HEK293 (cell line): Measurements from ENCODE around the gene UPF2.

ENCODE experiments used
- CTCF ChIA-PET: fragments of 350-600 bp; formaldehyde crosslinking; extraction: SDS; loops from one replicate; lab custom pipeline; 2021; ENCODE audit warnings: antibody characterized with exemption; lab: Yijun Ruan, JAX
- POLR2A ChIA-PET: fragments of 300-600 bp; formaldehyde crosslinking; extraction: SDS; loops from one replicate; lab custom pipeline; 2020; ENCODE audit warnings: antibody characterized with exemption, inconsistent platforms; lab: Yijun Ruan, JAX
- H3K27ac ChIP-seq: fragments of 200-500 bp; sonication (Bioruptor generic); 2 replicates; pipeline ENCODE4 v1.5.1; 2014; ENCODE audit warnings: low read depth, low read length, control low read depth, inconsistent platforms; ENCODE audit errors: extremely low read depth
- H3K36me3 ChIP-seq, 2 experiments: fragments of 200-500 bp in 1 of 2; sonication (Bioruptor generic) in 1 of 2; 1 replicate in 1 of 2; 2 replicates in 1 of 2; pipeline ENCODE4 v1.5.1; 2014 to 2017; ENCODE audit warnings: inconsistent platforms in 2 of 2, low read length in 2 of 2; ENCODE audit not compliant: control insufficient read depth in 2 of 2, insufficient read depth in 1 of 2
- H3K4me1 ChIP-seq: fragments of 200-500 bp; sonication (Bioruptor generic); 2 replicates; pipeline ENCODE4 v1.5.1; 2014; ENCODE audit warnings: mild to moderate bottlenecking, low read length, inconsistent platforms; ENCODE audit not compliant: control insufficient read depth, insufficient read depth
- H3K4me3 ChIP-seq: 2 replicates; pipeline ENCODE4 v1.5.1; 2011; ENCODE audit warnings: low read depth, mild to moderate bottlenecking, control low read depth, low read length, moderate library complexity
- H3K9me3 ChIP-seq: fragments of 200-500 bp; sonication (Bioruptor generic); 2 replicates; pipeline ENCODE4 v1.5.1; 2014; ENCODE audit warnings: low read depth, low read length, inconsistent platforms; ENCODE audit not compliant: control insufficient read depth, insufficient read depth
- MZF1 ChIP-seq: fragments of 450-650 bp; formaldehyde crosslinking; IDR thresholded peaks from 2 replicates; pipeline ENCODE4 v1.5.1; 2017; ENCODE audit warnings: missing biosample characterization, missing genetic modification characterization, borderline replicate concordance
- SALL2 ChIP-seq: fragments of 450-650 bp; formaldehyde crosslinking; IDR thresholded peaks from 2 replicates; pipeline ENCODE4 v1.5.0; 2017; ENCODE audit warnings: missing biosample characterization, mild to moderate bottlenecking, missing genetic modification characterization, borderline replicate concordance
- SP3 ChIP-seq: fragments of 450-650 bp; formaldehyde crosslinking; IDR thresholded peaks from 2 replicates; pipeline ENCODE4 v1.5.1; 2016; ENCODE audit warnings: missing biosample characterization, missing genetic modification characterization
- ZBTB10 ChIP-seq: fragments of 450-650 bp; formaldehyde crosslinking; IDR thresholded peaks from 2 replicates; pipeline ENCODE4 v1.5.1; 2016; ENCODE audit warnings: missing biosample characterization, missing genetic modification characterization
- ZBTB20 ChIP-seq: fragments of 450-650 bp; formaldehyde crosslinking; IDR thresholded peaks from 2 replicates; pipeline ENCODE4 v1.5.1; 2016; ENCODE audit warnings: missing biosample characterization, missing genetic modification characterization
- ZFP69B ChIP-seq: fragments of 450-650 bp; formaldehyde crosslinking; IDR thresholded peaks from 2 replicates; pipeline ENCODE4 v1.5.1; 2016; ENCODE audit warnings: missing biosample characterization, missing genetic modification characterization
- ZNF121 ChIP-seq: fragments of 450-650 bp; formaldehyde crosslinking; IDR thresholded peaks from 2 replicates; pipeline ENCODE4 v1.5.1; 2016; ENCODE audit warnings: missing biosample characterization, missing genetic modification characterization
- ZNF140 ChIP-seq: fragments of 450-650 bp; formaldehyde crosslinking; IDR thresholded peaks from 2 replicates; pipeline ENCODE4 v1.5.1; 2016; ENCODE audit warnings: missing biosample characterization, missing genetic modification characterization
- ZNF146 ChIP-seq: fragments of 450-650 bp; formaldehyde crosslinking; IDR thresholded peaks from 2 replicates; pipeline ENCODE4 v1.5.1; 2016; ENCODE audit warnings: missing biosample characterization, missing genetic modification characterization
- ZNF26 ChIP-seq: fragments of 450-650 bp; formaldehyde crosslinking; IDR thresholded peaks from 2 replicates; pipeline ENCODE4 v1.5.1; 2016; ENCODE audit warnings: missing biosample characterization, missing genetic modification characterization
- ZNF391 ChIP-seq: fragments of 450-650 bp; formaldehyde crosslinking; IDR thresholded peaks from 2 replicates; pipeline ENCODE4 v1.5.1; 2016; ENCODE audit warnings: low read depth, missing biosample characterization, missing genetic modification characterization, borderline replicate concordance
- ZNF692 ChIP-seq: fragments of 450-650 bp; formaldehyde crosslinking; IDR thresholded peaks from 2 replicates; pipeline ENCODE4 v1.5.1; 2016; ENCODE audit warnings: missing biosample characterization, missing genetic modification characterization
- ZNF747 ChIP-seq: fragments of 450-650 bp; formaldehyde crosslinking; IDR thresholded peaks from 2 replicates; pipeline ENCODE4 v1.5.1; 2016; ENCODE audit warnings: missing biosample characterization, missing genetic modification characterization
- ZNF776 ChIP-seq: fragments of 450-650 bp; formaldehyde crosslinking; IDR thresholded peaks from 2 replicates; pipeline ENCODE4 v1.5.0; 2017; ENCODE audit warnings: missing biosample characterization, missing genetic modification characterization, borderline replicate concordance
- ZNF785 ChIP-seq: fragments of 450-650 bp; formaldehyde crosslinking; IDR thresholded peaks from 2 replicates; pipeline ENCODE4 v1.5.1; 2016; ENCODE audit warnings: missing biosample characterization, missing genetic modification characterization
- ZXDB ChIP-seq: fragments of 450-650 bp; formaldehyde crosslinking; IDR thresholded peaks from 2 replicates; pipeline ENCODE4 v1.5.1; 2016; ENCODE audit warnings: missing biosample characterization, missing genetic modification characterization
- TF ChIP-seq, protein P1 (sequence below): fragments of 450-650 bp; formaldehyde crosslinking; IDR thresholded peaks from 2 replicates; pipeline ENCODE4 v1.5.1; 2016; ENCODE audit warnings: missing biosample characterization, missing genetic modification characterization
- TF ChIP-seq, protein P2 (sequence below): fragments of 450-650 bp; formaldehyde crosslinking; conservative IDR thresholded peaks from 2 replicates; pipeline ENCODE4 v1.5.1; 2016; ENCODE audit warnings: low read depth, missing biosample characterization, missing genetic modification characterization

The UPF2 gene

GRCh38 chr10:11895598-11895997, 147.0 kb downstream of the UPF2 start:
- Histone ChIP-seq H3K9me3 (no peaks in the 10 kb centered on the region), H3K4me3 (no peak overlapping the region), H3K27ac (no peak overlapping the region), H3K4me1 (peaks cover 3% of the 10 kb centered on the region; the same call in 1 of the 2 replicates), H3K36me3 (no peaks in the 10 kb centered on the region)
- ChIA-PET CTCF (no interaction called here), POLR2A (no interaction called here)
- TF ChIP-seq ZNF692 (tag by site-specific recombination) (no peak), ZNF146 (tag by site-specific recombination) (peak; percentile 92)
- TF ChIP-seq, protein P1, sequence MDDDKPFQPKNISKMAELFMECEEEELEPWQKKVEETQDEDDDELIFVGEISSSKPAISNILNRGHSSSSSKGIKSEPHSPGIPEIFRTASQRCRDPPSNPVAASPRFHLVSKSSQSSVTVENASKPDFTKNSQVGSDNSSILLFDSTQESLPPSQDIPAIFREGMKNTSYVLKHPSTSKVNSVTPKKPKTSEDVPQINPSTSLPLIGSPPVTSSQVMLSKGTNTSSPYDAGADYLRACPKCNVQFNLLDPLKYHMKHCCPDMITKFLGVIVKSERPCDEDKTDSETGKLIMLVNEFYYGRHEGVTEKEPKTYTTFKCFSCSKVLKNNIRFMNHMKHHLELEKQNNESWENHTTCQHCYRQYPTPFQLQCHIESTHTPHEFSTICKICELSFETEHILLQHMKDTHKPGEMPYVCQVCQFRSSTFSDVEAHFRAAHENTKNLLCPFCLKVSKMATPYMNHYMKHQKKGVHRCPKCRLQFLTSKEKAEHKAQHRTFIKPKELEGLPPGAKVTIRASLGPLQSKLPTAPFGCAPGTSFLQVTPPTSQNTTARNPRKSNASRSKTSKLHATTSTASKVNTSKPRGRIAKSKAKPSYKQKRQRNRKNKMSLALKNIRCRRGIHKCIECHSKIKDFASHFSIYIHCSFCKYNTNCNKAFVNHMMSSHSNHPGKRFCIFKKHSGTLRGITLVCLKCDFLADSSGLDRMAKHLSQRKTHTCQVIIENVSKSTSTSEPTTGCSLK (tag by site-specific recombination) = no peak

GRCh38 chr10:11895108-11895466, 147.5 kb downstream of the UPF2 start:
- Histone ChIP-seq H3K27ac (no peak overlapping the region), H3K4me3 (no peak overlapping the region), H3K36me3 (no peaks in the 10 kb centered on the region), H3K4me1 (peaks cover 3% of the 10 kb centered on the region; the same call in 1 of the 2 replicates), H3K9me3 (no peaks in the 10 kb centered on the region)
- no peak for TF ChIP-seq ZBTB20 (tag by site-specific recombination)
- no peak for TF ChIP-seq ZNF785 (tag by site-specific recombination)
- TF ChIP-seq ZNF140 (tag by site-specific recombination) = no peak
- TF ChIP-seq SP3 = no peak
- no peak for TF ChIP-seq MZF1 (tag by site-specific recombination)
- no peak for TF ChIP-seq ZFP69B
- no peak for TF ChIP-seq ZNF692 (tag by site-specific recombination)
- TF ChIP-seq ZNF391 = no peak
- no peak for TF ChIP-seq SALL2 (tag by site-specific recombination)
- no peak for TF ChIP-seq ZNF747 (tag by site-specific recombination)
- no peak for TF ChIP-seq ZNF121 (tag by site-specific recombination)
- TF ChIP-seq ZNF776 (tag by site-specific recombination) = no peak
- TF ChIP-seq, protein P2, sequence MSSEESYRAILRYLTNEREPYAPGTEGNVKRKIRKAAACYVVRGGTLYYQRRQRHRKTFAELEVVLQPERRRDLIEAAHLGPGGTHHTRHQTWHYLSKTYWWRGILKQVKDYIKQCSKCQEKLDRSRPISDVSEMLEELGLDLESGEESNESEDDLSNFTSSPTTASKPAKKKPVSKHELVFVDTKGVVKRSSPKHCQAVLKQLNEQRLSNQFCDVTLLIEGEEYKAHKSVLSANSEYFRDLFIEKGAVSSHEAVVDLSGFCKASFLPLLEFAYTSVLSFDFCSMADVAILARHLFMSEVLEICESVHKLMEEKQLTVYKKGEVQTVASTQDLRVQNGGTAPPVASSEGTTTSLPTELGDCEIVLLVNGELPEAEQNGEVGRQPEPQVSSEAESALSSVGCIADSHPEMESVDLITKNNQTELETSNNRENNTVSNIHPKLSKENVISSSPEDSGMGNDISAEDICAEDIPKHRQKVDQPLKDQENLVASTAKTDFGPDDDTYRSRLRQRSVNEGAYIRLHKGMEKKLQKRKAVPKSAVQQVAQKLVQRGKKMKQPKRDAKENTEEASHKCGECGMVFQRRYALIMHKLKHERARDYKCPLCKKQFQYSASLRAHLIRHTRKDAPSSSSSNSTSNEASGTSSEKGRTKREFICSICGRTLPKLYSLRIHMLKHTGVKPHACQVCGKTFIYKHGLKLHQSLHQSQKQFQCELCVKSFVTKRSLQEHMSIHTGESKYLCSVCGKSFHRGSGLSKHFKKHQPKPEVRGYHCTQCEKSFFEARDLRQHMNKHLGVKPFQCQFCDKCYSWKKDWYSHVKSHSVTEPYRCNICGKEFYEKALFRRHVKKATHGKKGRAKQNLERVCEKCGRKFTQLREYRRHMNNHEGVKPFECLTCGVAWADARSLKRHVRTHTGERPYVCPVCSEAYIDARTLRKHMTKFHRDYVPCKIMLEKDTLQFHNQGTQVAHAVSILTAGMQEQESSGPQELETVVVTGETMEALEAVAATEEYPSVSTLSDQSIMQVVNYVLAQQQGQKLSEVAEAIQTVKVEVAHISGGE (tag by site-specific recombination) = no peak
- TF ChIP-seq ZNF26 (tag by site-specific recombination) = no peak
- TF ChIP-seq ZBTB10 (tag by site-specific recombination) = no peak
- TF ChIP-seq ZXDB (tag by site-specific recombination) = no peak
- ChIA-PET CTCF (no interaction called here), POLR2A (no interaction called here)
